ENCODE data around the gene EEF1AKMT3. TPM values are rescaled to one million over a fixed set of nuclear protein-coding genes. Genes with fewer than 3 reads are reported as not detected.

The EEF1AKMT3 gene
- total RNA-seq, 1 experiment from 2014 or later: 5.0 TPM

- TF ChIP-seq EZH2phosphoT487 (IDR thresholded peaks at IDR 0.05; ENCODE audit: borderline replicate concordance): no peak
- TF ChIP-seq SP1 (IDR thresholded peaks at IDR 0.05; ENCODE audit: low read depth): no peak
- no peak for TF ChIP-seq FOSL1 (IDR thresholded peaks at IDR 0.05; ENCODE audit: low read depth)
- no peak for TF ChIP-seq ZBTB33 (IDR thresholded peaks at IDR 0.05; ENCODE audit: extremely low read depth, insufficient replicate concordance, low read length)
Observed at GRCh38 chr12:57757771-57758170, 14.6 kb upstream of the EEF1AKMT3 start (continued).

GRCh38 chr12:57758552-57759359 is 13.7 kb upstream of the EEF1AKMT3 start:
- Histone ChIP-seq H3K4me1 (ENCODE audit: control insufficient read depth in 1 of 2, insufficient read depth in 2 of 2, low read length in 2 of 2) (peaks cover 11 to 23% of the 10 kb centered on the region in 2 experiments), H3K79me2 (ENCODE audit: insufficient read depth, low read length) (no peaks in the 10 kb centered on the region), H3K27ac (ENCODE audit: low read depth, low read length) (no peak overlapping the region), H3K9me3 (ENCODE audit: control insufficient read depth in 1 of 2, insufficient read depth in 1 of 2, low read depth in 1 of 2, low read length in 2 of 2) (no peaks in the 10 kb centered on the region), H4K20me1 (ENCODE audit: insufficient read depth) (no peaks in the 10 kb centered on the region), H3K9me2 (ENCODE audit: insufficient read depth) (no peaks in the 10 kb centered on the region), H3K9ac (ENCODE audit: low read length) (no peak overlapping the region), H2AFZ (ENCODE audit: low read depth, low read length, poor library complexity, severe bottlenecking) (no peak overlapping the region), H3K36me3 (ENCODE audit: control insufficient read depth in 1 of 2, insufficient read depth in 2 of 2, low read length in 2 of 2) (peaks cover 0 to 7% of the 10 kb centered on the region in 2 experiments; a peak in 2 of 4 replicates), H3K27me3 (ENCODE audit: insufficient read depth, low read length) (no peaks in the 10 kb centered on the region), H3K4me3 (replicated peaks in 1 of 2; ENCODE audit: low read depth in 1 of 2, low read length in 2 of 2) (no peak overlapping the region), H3K4me2 (ENCODE audit: low read length) (no peak overlapping the region)
- RAD21 ChIA-PET (ENCODE audit: low non-redundant PET in 1 of 2, low total read pairs in 2 of 2, uncharacterized antibody in 2 of 2, unreplicated experiment in 2 of 2): no interaction called here
- DNase-seq (ENCODE audit: low read depth, low spot score): no peak
- intact Hi-C loops (cut with micrococcal nuclease): loop anchor here (1.0 kb wide), 1 partner anchor 147 kb away; no protein-coding TSS in a partner anchor
- CTCF ChIA-PET: interaction anchor here (0.7 to 1.0 kb wide), 4 partner anchors 13 to 21 kb away, joined by 3 to 5 read pairs (median 3); partner anchors contain the start of genes EEF1AKMT3, METTL1 and TSPAN31
- ATAC-seq: no peak
- TF ChIP-seq POLR2AphosphoS5 (IDR thresholded peaks at IDR 0.05; ENCODE audit: low read depth, low read length) (0 out of 2 replicates have a peak, but pooled peaks have one; percentile 3), EZH2phosphoT487 (IDR thresholded peaks at IDR 0.05; ENCODE audit: borderline replicate concordance) (no peak), EZH2 (IDR thresholded peaks at IDR 0.05) (no peak)
- BruUV-seq (replicated peaks): no TSS peak
- POLR2A ChIA-PET: interaction anchor here (0.8 kb wide), 1 partner anchor 13 kb away, joined by 3 read pairs; the partner anchor contains the start of genes EEF1AKMT3 and METTL1

Data from HCT116 (cell line).